HCT116 (cell line): ENCODE results near the gene PSKH1.

ENCODE experiments used
- CTCF ChIP-seq, 3 experiments: fragments of 200-600 bp in 1 of 3; sonication (generic) in 1 of 3; IDR thresholded peaks in 2 of 3; conservative IDR thresholded peaks in 1 of 3; 2 replicates each; pipeline ENCODE4 v1.5.1; 2012 to 2017; ENCODE audit warnings: low read depth in 2 of 3, low read length in 2 of 3, antibody characterized with exemption in 1 of 3, borderline replicate concordance in 1 of 3, control low read depth in 1 of 3, mild to moderate bottlenecking in 1 of 3, mixed read lengths in 1 of 3, mixed run types in 1 of 3, moderate library complexity in 1 of 3; ENCODE audit not compliant: insufficient read depth in 1 of 3
- EGR1 ChIP-seq: IDR thresholded peaks from 2 replicates; pipeline ENCODE4 v1.6.1; 2012; ENCODE audit warnings: low read depth
- EZH2phosphoT487 ChIP-seq: fragments of 200-600 bp; IDR thresholded peaks from 2 replicates; pipeline ENCODE4 v1.6.1; 2018; ENCODE audit warnings: antibody characterized with exemption, borderline replicate concordance
- JUND ChIP-seq: IDR thresholded peaks from 2 replicates; pipeline ENCODE4 v1.6.1; 2012
- POLR2A ChIP-seq: IDR thresholded peaks from 2 replicates; pipeline ENCODE4 v1.7.0; 2011; ENCODE audit warnings: borderline replicate concordance; ENCODE audit not compliant: insufficient read depth, insufficient read length; ENCODE audit errors: extremely low read depth
- POLR2AphosphoS5 ChIP-seq: IDR thresholded peaks from 2 replicates; pipeline ENCODE4 v1.6.1; 2011; ENCODE audit warnings: mild to moderate bottlenecking, low read depth, low read length, moderate library complexity
- SIN3A ChIP-seq: IDR thresholded peaks from 2 replicates; pipeline ENCODE4 v1.6.1; 2012; ENCODE audit warnings: low read depth
- SP1 ChIP-seq: IDR thresholded peaks from 2 replicates; pipeline ENCODE4 v1.6.1; 2012; ENCODE audit warnings: low read depth
- YY1 ChIP-seq: IDR thresholded peaks from 2 replicates; pipeline ENCODE4 v1.6.1; 2011; ENCODE audit warnings: low read length, low read depth, moderate library complexity, mild to moderate bottlenecking; ENCODE audit not compliant: insufficient replicate concordance; ENCODE audit errors: extremely low read depth
- ZFX ChIP-seq: fragments of 450-650 bp; IDR thresholded peaks from 2 replicates; pipeline ENCODE4 v1.6.1; 2017

- no peak for TF ChIP-seq CTCF (IDR thresholded peaks at IDR 0.05 in 2 of 3, conservative IDR thresholded peaks at IDR 0.05 in 1 of 3; ENCODE audit: borderline replicate concordance in 1 of 3, insufficient read depth in 1 of 3, low read depth in 2 of 3, low read length in 2 of 3)
- TF ChIP-seq EGR1, result no peak
- no peak for TF ChIP-seq EZH2phosphoT487
- no peak for TF ChIP-seq POLR2AphosphoS5
- TF ChIP-seq JUND, result no peak
- no peak for TF ChIP-seq POLR2A
- TF ChIP-seq YY1, result no peak
- no peak for TF ChIP-seq SIN3A
- TF ChIP-seq ZFX, result no peak
- no peak for TF ChIP-seq SP1
Observed at GRCh38 chr16:67856927-67857546, 36.0 kb upstream of the PSKH1 start.
